Right atrium auricular region (tissue), 2 donors: Measurements from ENCODE around the gene ADGRG2. TPM values are rescaled to one million over a fixed set of nuclear protein-coding genes. Genes with fewer than 3 reads are reported as not detected.

ENCODE experiments used
- DNase-seq: peaks from one replicate; pipeline ENCODE4 v3.0.0-alpha.2; 2019; ENCODE audit warnings: low spot score
- H3K27ac ChIP-seq, 2 donors: fragments of 200-600 bp; sonication (generic); 1 replicate in 1 of 2; 2 replicates in 1 of 2; pipeline ENCODE4 v1.5.1; 2016 to 2019
- H3K27me3 ChIP-seq, 2 donors: fragments of 200-600 bp; sonication (generic); one replicate each; pipeline versions ENCODE4 v1.5.1 to v1.6.0; 2017 to 2019
- H3K36me3 ChIP-seq: fragments of 200-600 bp; sonication (generic); one replicate; pipeline ENCODE4 v1.5.1; 2016
- H3K4me1 ChIP-seq, 2 donors: fragments of 200-600 bp; sonication (generic); one replicate each; pipeline versions ENCODE4 v1.5.1 to v1.6.0; 2017 to 2019
- H3K4me3 ChIP-seq, 2 donors: fragments of 200-600 bp; sonication (generic); 1 replicate in 1 of 2; 2 replicates in 1 of 2; pipeline ENCODE4 v1.5.1; 2017 to 2019; ENCODE audit warnings: mild to moderate bottlenecking in 1 of 2, moderate library complexity in 1 of 2
- H3K9me3 ChIP-seq, 2 donors: fragments of 200-600 bp; sonication (generic); one replicate each; pipeline ENCODE4 v1.5.1; 2019
- total RNA-seq, 2 donors: library from RNA; depleted of rRNA; stranded (reverse); fragments of >200 nt; gene quantifications; one replicate each; pipeline ENCODE4 v1.1.0, GENCODE V29; 2016
- TF ChIP-seq, protein P1 (sequence below), 2 donors: fragments of 200-600 bp; sonication (generic); IDR thresholded peaks; one replicate each; pipeline ENCODE4 v1.5.1; 2019; ENCODE audit warnings: antibody characterized with exemption in 2 of 2

Gene ADGRG2
- total RNA-seq, 2 donors from 2014 or later, result 0.67 to 2.3 TPM

DNA sequence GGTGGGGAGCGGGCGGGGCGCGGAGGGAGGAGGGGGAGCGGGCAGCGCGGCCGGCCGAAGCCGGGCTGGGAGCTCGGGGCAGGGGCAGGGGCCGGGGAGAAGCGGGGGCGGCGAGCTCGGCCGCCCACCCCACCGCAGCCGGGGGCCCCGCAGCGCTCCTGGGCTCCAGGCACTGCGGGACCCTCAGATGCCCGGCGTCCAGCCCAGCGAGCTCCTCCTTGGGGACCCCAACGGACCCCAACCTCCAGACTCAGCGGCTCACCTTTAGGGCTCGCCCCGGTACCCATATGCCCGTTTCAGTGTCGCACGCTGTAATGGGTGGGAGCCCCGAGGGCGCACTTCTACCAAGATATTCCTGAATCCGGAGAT, 357 bp upstream of the ADGRG2 start:
- Histone ChIP-seq H3K4me1 (no peaks in the 10 kb centered on the region), H3K4me3 (peak overlapping the region; percentile 21 to 51), H3K27ac (no peak overlapping the region), H3K9me3 (no peaks in the 10 kb centered on the region), H3K36me3 (no peaks in the 10 kb centered on the region), H3K27me3 (no peaks in the 10 kb centered on the region)
- TF ChIP-seq, protein P1, sequence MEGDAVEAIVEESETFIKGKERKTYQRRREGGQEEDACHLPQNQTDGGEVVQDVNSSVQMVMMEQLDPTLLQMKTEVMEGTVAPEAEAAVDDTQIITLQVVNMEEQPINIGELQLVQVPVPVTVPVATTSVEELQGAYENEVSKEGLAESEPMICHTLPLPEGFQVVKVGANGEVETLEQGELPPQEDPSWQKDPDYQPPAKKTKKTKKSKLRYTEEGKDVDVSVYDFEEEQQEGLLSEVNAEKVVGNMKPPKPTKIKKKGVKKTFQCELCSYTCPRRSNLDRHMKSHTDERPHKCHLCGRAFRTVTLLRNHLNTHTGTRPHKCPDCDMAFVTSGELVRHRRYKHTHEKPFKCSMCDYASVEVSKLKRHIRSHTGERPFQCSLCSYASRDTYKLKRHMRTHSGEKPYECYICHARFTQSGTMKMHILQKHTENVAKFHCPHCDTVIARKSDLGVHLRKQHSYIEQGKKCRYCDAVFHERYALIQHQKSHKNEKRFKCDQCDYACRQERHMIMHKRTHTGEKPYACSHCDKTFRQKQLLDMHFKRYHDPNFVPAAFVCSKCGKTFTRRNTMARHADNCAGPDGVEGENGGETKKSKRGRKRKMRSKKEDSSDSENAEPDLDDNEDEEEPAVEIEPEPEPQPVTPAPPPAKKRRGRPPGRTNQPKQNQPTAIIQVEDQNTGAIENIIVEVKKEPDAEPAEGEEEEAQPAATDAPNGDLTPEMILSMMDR (IDR thresholded peaks at IDR 0.05), result no peak
- no peak for DNase-seq

DNA sequence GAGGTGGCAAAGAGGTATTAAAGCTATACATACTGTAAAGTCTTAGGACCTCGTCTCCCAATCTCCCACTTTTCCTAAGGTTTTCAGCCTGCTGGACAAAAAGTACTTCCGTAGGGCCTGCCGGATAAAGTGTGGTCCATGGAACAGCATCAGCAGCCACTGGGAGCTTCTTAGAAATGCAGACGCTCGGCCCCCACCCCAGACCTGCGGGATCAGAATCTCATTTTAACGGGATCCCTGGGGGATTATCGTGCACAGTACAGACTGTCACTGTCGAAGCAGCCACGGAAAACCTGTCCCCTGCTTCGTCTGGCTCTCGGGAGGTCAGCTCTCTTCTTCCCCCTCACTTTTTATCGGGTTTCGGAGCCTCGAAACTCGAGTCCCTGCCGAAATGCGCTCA, 802 bp downstream of the ADGRG2 start:
- no peaks in the 10 kb centered on the region for H3K27me3 ChIP-seq
- TF ChIP-seq, protein P1 (IDR thresholded peaks at IDR 0.05), result no peak

DNA sequence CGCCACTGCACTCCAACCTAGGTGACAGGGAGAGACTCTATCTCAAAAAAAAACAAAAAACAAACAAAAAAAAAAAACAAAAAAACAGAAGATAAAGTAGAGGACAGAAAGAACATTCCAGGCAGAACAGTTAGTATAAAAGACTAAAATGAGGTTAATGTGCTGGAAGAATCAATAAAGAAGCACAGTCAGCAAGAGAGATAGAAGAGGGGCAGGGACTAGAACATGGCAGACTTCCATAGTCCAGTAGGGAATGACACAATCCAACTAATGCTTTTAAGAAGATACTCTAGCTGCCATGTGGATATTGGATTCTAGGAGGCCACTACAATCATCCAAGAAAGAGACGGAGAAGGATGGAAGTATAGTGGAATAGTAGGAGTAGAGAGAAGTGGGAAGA, 11.6 kb downstream of the ADGRG2 start:
- Histone ChIP-seq H3K36me3 (no peaks in the 10 kb centered on the region), H3K4me1 (no peaks in the 10 kb centered on the region), H3K4me3 (no peak overlapping the region), H3K27me3 (no peaks in the 10 kb centered on the region), H3K9me3 (no peaks in the 10 kb centered on the region), H3K27ac (no peak overlapping the region)
- DNase-seq, result no peak
- TF ChIP-seq, protein P1 (IDR thresholded peaks at IDR 0.05), result no peak

More for the DNA sequence above, 802 bp downstream of the ADGRG2 start:
- no peaks in the 10 kb centered on the region for H3K4me1 ChIP-seq
- no peak overlapping the region for H3K27ac ChIP-seq
- no peak for DNase-seq
- no peaks in the 10 kb centered on the region for H3K9me3 ChIP-seq
- no peaks in the 10 kb centered on the region for H3K36me3 ChIP-seq
- H3K4me3 ChIP-seq, result peak overlapping the region; percentile 33 to 51

DNA sequence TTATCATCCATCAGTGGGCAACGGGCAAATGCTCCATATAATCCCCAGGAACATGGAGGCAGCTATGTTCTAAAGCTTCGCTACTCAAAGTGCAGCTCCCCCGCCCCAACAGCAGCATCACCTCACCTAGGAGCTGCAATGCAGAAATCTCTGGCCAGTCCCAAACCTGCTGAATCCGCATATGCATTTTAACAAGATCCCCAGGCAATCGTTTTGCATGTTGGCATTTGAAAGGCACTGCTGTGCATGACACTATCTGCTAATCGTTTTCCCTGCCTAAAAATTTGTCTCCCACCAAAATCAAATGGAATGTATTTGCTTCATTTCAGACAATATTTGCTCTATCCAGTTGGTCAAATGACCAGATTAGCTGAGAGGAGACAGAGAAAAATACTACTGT, 15.2 kb downstream of the ADGRG2 start:
- Histone ChIP-seq H3K36me3 (no peaks in the 10 kb centered on the region), H3K27ac (no peak overlapping the region), H3K27me3 (no peaks in the 10 kb centered on the region), H3K4me1 (no peaks in the 10 kb centered on the region), H3K4me3 (no peak overlapping the region), H3K9me3 (no peaks in the 10 kb centered on the region)
- no peak for DNase-seq
- TF ChIP-seq, protein P1 (IDR thresholded peaks at IDR 0.05), result no peak

DNA sequence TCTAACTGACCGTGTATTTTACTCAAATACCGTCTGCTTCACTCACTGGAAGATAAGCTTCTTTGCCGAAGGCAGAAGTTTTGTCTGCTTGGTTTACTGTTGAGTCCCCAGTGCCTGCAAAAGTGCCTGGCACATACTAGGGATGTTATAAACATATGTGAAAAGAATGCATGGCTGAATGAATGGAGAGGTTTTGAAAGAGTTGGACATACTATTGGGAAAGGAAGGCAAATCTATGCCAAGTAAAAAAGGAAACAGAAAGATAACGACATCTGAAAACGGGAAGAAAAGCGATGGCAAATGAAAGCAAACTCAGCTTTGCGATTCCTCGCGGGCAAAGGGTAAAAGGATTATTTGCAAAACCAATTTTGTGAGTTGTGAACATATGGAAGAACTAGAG, 21.7 kb downstream of the ADGRG2 start:
- TF ChIP-seq, protein P1 (IDR thresholded peaks at IDR 0.05), result no peak
- Histone ChIP-seq H3K27ac (no peak overlapping the region), H3K4me1 (no peaks in the 10 kb centered on the region), H3K9me3 (peaks cover 0 to 6% of the 10 kb centered on the region in 2 donors), H3K27me3 (no peaks in the 10 kb centered on the region), H3K4me3 (no peak overlapping the region), H3K36me3 (no peaks in the 10 kb centered on the region)
- no peak for DNase-seq

DNA sequence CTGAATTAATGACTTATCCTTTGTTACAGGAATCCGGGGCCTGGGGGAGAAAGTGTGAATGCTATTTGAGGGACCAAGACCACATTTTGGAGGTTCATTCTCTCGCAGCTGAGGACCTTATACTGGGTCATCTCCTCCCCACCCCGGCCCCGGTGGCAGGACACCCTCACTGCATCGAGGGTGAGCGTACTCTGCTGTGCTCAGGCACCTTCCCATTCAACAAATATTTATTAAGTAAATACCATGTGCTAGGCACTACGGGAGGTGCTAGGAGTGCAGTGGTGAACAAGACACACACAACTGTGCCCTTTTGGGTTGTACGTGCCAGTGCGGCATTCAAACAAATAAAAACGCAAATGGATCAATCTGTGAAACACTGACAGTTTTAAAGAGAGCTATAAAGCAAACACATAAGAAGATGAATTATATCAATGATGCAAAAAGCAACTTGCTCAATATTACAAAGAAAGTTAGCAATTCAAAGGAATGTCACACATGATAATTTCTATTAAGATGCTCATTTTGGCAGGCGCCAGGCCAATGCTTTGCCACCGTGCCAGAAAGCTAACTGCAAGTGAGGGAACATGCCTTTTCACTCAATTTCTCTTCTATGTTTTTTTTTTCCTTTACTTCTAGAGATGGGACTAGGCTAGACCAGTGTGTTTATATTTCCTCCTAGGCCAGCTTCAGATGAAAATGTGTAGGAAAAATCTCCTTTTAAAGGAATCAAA, 24.6 kb downstream of the ADGRG2 start:
- Histone ChIP-seq H3K4me3 (no peak overlapping the region), H3K27ac (no peak overlapping the region)
- TF ChIP-seq, protein P1 (IDR thresholded peaks at IDR 0.05), result no peak

More for the DNA sequence above, 24.6 kb downstream of the ADGRG2 start:
- no peak for DNase-seq
- Histone ChIP-seq H3K9me3 (peaks cover 0 to 6% of the 10 kb centered on the region in 2 donors), H3K36me3 (no peaks in the 10 kb centered on the region), H3K27me3 (no peaks in the 10 kb centered on the region), H3K4me1 (no peaks in the 10 kb centered on the region)
